ENCODE results near the gene MACO1. TPM values are rescaled to one million over a fixed set of nuclear protein-coding genes. Genes with fewer than 3 reads are reported as not detected.

Gene MACO1
- total and polyA plus RNA-seq, 9 of the 15 experiments (the other 6 are each of a cell fraction or from before 2014, with no cell fraction given), result 4.6 to 28.4 (median 21.7) TPM

DNA sequence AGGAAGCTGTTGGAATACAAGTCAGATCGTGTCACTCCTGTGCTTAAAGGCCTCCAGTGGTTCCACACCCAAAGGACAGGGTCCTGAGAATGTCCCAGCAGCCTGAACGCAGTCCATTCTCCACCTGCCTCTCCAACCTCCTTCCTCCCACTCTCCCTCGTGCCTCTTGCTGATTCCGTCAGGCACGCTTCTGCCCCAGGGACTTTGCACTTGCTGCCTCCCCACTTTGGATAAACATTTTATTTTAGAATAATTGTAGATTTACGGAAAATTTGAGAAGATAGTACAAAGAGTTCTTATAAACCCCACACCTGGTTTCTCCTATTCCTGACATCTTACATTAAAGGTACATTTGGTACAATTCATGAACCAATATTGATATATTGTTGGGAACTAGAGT is 84.3 kb downstream of the MACO1 start (continued):
- TF ChIP-seq, protein P1, sequence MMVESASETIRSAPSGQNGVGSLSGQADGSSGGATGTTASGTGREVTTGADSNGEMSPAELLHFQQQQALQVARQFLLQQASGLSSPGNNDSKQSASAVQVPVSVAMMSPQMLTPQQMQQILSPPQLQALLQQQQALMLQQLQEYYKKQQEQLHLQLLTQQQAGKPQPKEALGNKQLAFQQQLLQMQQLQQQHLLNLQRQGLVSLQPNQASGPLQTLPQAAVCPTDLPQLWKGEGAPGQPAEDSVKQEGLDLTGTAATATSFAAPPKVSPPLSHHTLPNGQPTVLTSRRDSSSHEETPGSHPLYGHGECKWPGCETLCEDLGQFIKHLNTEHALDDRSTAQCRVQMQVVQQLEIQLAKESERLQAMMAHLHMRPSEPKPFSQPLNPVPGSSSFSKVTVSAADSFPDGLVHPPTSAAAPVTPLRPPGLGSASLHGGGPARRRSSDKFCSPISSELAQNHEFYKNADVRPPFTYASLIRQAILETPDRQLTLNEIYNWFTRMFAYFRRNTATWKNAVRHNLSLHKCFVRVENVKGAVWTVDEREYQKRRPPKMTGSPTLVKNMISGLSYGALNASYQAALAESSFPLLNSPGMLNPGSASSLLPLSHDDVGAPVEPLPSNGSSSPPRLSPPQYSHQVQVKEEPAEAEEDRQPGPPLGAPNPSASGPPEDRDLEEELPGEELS (CRISPR knock-in tag; IDR thresholded peaks at IDR 0.05; ENCODE audit: borderline replicate concordance), result no peak

DNA sequence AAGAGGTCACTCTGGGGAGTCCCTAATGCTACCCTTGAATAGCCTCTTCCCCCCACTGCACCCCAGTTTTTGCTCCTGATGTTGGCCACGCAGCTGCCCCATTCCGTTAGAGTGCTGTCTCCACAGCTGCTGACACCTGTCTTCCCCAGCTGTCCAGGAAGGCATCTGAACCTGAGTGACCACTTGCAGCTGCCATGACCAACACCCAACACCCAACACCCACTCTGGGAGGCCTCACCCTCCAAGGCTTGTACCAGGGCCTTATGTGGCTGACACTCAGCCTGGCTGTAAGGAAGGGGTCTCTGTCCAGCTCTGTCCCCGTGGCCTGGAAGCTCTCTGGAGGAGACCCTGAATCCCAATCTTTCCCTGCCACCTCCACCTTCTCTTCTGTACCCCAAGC is 86.0 kb downstream of the MACO1 start:
- Histone ChIP-seq H3K9ac (ENCODE audit: insufficient read depth in 1 of 2, low read depth in 2 of 2, low read length in 2 of 2) (peak overlapping the region in 1 of 2 experiments; percentile 37; a peak in 1 of 4 replicates), H3K27me3 (ENCODE audit: control insufficient read depth in 2 of 2, insufficient read depth in 2 of 2, low read length in 2 of 2) (no peaks in the 10 kb centered on the region), H3K36me3 (ENCODE audit: control insufficient read depth, insufficient read depth, low read length) (no peaks in the 10 kb centered on the region), H3K27ac (ENCODE audit: extremely low read depth, low read depth, low read length) (no peak overlapping the region), H3K9me1 (ENCODE audit: control insufficient read depth, insufficient read depth, low read length) (no peaks in the 10 kb centered on the region), H3K9me3 (replicated peaks; ENCODE audit: control insufficient read depth, insufficient read depth, low read depth, low read length) (no peaks in the 10 kb centered on the region), H3K4me1 (replicated peaks in 1 of 2; ENCODE audit: control insufficient read depth in 2 of 2, insufficient read depth in 2 of 2, low read length in 2 of 2) (peaks cover 7 to 10% of the 10 kb centered on the region in 2 experiments; a peak in 4 of 5 replicates), H2AFZ (ENCODE audit: low read depth, low read length) (no peak overlapping the region; the same call in 1 of the 2 replicates), H3K79me2 (ENCODE audit: control insufficient read depth, insufficient read depth, low read length) (no peaks in the 10 kb centered on the region), H4K20me1 (replicated peaks; ENCODE audit: control insufficient read depth, insufficient read depth, low read length) (no peaks in the 10 kb centered on the region), H3K4me2 (ENCODE audit: insufficient read depth, low read length) (no peak overlapping the region), H3K4me3 (no peak overlapping the region)
- ATAC-seq, result no peak
- POLR2A ChIA-PET, result interaction anchor here (0.6 to 1.5 kb wide), 6 partner anchors 20 to 128 kb away, joined by 3 to 5 read pairs (median 3); no protein-coding TSS in a partner anchor
- WGBS (ENCODE audit: insufficient coverage, low coverage, missing lambda C conversion rate), result 3% methylated on average over 3 of the region's 3 CpGs
- TF ChIP-seq ZNF280B (CRISPR knock-in tag; IDR thresholded peaks at IDR 0.05), result no peak
- no peak for TF ChIP-seq NCOA2 (IDR thresholded peaks at IDR 0.05; ENCODE audit: partially characterized antibody in 2 of 2)
- no peak for TF ChIP-seq NR3C1 (CRISPR knock-in tag; IDR thresholded peaks at IDR 0.05)
- TF ChIP-seq LARP7 (IDR thresholded peaks at IDR 0.05), result no peak
- TF ChIP-seq, protein P2, sequence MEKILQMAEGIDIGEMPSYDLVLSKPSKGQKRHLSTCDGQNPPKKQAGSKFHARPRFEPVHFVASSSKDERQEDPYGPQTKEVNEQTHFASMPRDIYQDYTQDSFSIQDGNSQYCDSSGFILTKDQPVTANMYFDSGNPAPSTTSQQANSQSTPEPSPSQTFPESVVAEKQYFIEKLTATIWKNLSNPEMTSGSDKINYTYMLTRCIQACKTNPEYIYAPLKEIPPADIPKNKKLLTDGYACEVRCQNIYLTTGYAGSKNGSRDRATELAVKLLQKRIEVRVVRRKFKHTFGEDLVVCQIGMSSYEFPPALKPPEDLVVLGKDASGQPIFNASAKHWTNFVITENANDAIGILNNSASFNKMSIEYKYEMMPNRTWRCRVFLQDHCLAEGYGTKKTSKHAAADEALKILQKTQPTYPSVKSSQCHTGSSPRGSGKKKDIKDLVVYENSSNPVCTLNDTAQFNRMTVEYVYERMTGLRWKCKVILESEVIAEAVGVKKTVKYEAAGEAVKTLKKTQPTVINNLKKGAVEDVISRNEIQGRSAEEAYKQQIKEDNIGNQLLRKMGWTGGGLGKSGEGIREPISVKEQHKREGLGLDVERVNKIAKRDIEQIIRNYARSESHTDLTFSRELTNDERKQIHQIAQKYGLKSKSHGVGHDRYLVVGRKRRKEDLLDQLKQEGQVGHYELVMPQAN (IDR thresholded peaks at IDR 0.05; ENCODE audit: borderline replicate concordance), result no peak
- TF ChIP-seq ZNF282 (CRISPR knock-in tag; IDR thresholded peaks at IDR 0.05), result no peak
- TF ChIP-seq CBFA2T2 (conservative IDR thresholded peaks at IDR 0.05), result no peak
- TF ChIP-seq ZC3H11A (IDR thresholded peaks at IDR 0.05; ENCODE audit: low read depth, low read length), result no peak
- TF ChIP-seq CREB3L1 (IDR thresholded peaks at IDR 0.05; ENCODE audit: borderline replicate concordance, low read depth), result no peak
- no peak for TF ChIP-seq NRF1 (conservative IDR thresholded peaks at IDR 0.05 in 1 of 2, IDR thresholded peaks at IDR 0.05 in 1 of 2)
- no peak for TF ChIP-seq NFE2 (IDR thresholded peaks at IDR 0.05; ENCODE audit: low read depth)
- TF ChIP-seq EGR1 (conservative IDR thresholded peaks at IDR 0.05), result no peak
- in situ Hi-C loops (cut with MboI) (no loop called here), intact Hi-C loops (cut with micrococcal nuclease) (no loop called here)
- DNase-seq (ENCODE audit: extremely low read depth in 1 of 4, low spot score in 3 of 4), result no peak
- CTCF ChIA-PET (ENCODE audit: low intra/inter-chr PET ratio), result no interaction called here
- no TSS peak for BruUV-seq (replicated peaks)
- no peak for FAIRE-seq

Data from K562 (cell line).